Posterior cingulate gyrus (tissue), 11 donors: ENCODE data around the gene PHF21A.

Source experiments
- DNase-seq, 10 donors: peaks; one replicate each; pipeline versions ENCODE4 v3.0.0 to v3.0.0-alpha.2; 2020 to 2021; ENCODE audit warnings: mixed read lengths in 3 of 10
- intact Hi-C: fragments of 100-400 bp; cut with DNase I; formaldehyde crosslinking; loops from one replicate; pipeline ENCODE4 v1.15.1; 2023

The PHF21A gene

DNA sequence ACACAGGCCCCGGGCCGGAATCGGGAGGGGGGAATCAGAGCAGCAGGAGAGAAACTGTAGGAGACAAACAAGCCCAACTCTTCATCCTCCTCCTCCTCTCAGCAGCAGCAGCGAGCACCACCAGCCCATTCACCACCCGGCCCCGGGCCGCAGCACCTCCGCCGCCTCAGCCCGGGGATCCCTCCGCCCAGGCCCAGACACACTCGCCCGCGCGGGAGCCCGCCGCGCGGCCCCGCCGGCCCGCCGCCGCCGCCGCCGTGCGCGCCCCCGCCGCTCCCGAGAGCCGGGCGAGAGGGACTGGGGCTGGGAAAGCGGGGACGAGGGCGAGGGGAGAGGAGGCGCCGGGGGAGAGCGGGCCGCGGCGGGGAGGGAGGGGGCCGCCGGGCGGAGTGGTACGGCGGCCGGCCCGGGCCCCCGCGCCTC is at the start of gene PHF21A:
Gene PHF21A, minus strand, starts transcription at position 154 of the 423 bp plus-strand sequence. CDS start 37,235 bp downstream, outside the sequence.
- intact Hi-C loops, result loop anchor here (5.0 kb wide), 1 partner anchor 121 kb away; no protein-coding TSS in a partner anchor
- peak; percentile 77 to 97 (median 86) for DNase-seq

- DNase-seq, result no peak
- intact Hi-C loops, result no loop called here
Observed at GRCh38 chr11:46170797-46171196, 49.5 kb upstream of the PHF21A start.

- intact Hi-C loops, result no loop called here
- DNase-seq, result no peak
Observed at GRCh38 chr11:46162700-46163099, 41.4 kb upstream of the PHF21A start.

DNA sequence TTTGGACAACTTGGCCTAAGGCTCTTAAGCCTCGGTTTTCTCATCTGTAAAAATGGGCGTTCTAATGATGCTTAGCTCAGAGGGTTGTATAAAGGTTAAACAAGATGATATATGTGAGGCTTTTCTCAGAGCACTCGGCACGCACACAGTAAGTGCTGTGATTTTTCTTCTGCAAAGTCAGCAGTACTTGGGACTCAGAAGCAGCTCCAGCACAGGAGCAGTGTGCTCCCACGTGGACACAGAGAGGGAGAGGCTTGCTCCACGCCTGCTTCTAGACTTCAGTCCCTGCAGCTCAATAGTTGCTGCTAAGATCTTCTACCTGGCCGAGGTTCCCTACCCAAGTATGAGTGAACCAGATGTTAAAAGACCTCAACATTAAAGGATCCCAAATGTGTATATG is 39.9 kb upstream of the PHF21A start:
- intact Hi-C loops, result no loop called here
- no peak for DNase-seq

DNA sequence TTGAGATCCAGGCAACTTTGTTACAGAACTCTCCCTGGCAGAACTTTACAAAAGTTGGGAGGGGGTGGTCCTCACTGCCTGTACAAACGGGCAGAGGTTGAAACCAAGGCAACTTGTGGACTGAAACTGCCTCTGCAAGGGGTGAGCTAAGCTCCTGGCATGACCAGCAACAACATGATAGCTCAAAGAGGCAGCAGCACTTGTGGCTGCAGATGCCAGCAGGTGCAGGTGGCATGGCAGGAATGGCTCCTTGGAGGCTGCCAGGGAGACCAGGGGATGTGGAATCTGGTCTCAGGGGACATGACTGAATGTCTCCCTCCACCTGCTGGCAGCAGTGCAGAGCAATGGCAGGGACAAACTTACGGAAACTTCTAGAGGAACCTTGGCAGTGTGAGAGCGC is 38.8 kb upstream of the PHF21A start:
- intact Hi-C loops, result no loop called here

DNA sequence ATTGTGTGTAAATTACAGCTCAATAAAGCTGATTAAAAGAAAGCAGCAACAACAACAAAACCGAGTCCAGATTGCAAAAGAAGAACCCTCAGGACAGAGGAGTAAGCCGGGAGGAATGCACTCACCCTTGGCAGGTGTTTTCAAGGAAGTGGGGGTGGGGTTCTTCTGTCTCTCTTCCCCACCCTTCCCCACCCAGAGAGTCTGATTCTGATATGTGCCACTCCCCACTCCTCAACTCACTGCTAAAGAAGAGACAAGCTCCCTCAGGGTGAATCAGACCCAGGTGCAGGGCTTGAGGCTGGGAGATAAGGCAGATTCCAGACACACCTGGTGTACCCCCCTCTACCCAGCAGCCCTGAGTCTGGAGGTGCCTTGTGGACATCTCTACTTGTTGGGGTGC is 38.4 kb upstream of the PHF21A start:
- intact Hi-C loops, result no loop called here
- DNase-seq, result no peak

More for the DNA sequence above, 38.8 kb upstream of the PHF21A start:
- DNase-seq, result no peak

- DNase-seq, result no peak
- intact Hi-C loops, result no loop called here
Observed at GRCh38 chr11:46149826-46150225, 28.6 kb upstream of the PHF21A start.

DNA sequence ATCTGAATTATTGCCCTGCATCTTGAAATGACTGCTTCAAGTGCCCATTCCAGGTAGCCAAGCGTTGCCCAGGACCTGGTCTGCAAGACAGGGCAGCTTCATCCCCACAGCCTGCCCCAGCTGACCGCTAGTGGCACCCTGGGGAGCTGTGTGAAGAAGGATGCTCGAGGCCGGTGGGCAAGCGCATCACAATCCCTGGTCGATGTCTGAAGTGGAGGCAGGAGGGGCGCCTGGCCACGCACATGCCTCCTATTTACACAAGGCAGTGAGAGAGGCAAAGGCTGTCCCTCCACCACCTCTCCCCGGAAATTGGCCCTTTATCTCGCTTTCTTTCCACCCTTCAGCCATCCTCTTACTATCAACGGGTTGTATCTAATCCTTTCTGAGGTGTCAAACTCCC is 28.1 kb upstream of the PHF21A start:
- peak in 1 of 10 donors; percentile 84 for DNase-seq
- intact Hi-C loops, result no loop called here

DNA sequence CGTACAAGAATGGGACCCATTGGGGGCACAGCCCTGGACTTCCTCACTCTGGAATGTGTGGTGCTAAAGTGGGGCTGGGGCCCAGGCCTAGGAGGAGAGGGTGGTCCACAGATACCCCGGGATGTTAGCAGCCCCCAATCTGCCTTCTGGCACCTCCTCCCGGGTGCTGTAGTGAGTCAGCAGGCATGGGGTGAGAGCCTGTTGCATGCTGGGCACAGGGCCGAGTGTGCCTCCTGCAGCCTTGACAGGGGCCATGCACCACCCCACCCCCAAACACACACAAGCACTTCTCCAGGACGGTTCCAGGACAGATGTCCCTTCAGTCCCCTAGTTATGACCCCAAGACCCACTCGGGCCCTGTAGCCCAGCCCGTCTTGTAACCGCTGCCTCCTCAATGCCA is 23.5 kb upstream of the PHF21A start:
- no peak for DNase-seq
- intact Hi-C loops, result loop anchor here (5.0 kb wide), 1 partner anchor 78 kb away; no protein-coding TSS in a partner anchor

DNA sequence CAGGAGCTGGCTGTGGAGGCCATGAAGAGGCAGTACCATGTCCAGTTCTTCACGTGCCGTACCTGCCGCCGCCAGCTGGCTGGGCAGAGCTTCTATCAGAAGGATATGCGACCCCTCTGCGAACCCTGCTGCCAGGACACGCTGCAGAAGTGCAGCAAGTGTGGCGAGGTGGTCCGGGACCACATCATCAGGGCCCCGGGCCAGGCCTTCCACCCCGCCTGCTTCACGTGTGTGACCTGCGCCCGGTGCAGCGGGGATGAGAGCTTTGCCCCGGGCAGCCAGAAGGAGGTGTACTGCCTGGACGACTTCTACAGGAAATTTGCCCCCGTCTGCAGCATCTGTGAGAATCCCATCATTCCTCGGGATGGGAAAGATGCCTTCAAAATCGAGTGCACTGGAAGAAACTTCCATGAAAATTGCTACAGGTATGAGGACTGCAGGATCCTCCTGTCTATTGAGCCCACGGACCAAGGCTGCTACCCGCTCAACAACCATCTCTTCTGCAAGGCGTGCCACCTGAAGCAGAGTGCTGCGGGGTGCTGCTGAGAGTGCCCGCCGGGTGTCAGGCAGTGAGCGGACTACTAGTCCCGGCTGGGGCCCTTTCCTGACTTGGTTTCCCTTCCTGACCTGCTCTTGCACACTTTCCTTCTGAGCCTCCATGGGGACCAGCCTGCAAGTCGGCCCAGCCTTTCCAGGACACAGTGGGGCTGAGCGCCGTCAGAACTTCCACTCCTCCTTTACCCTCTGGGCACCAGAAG is 22.0 kb upstream of the PHF21A start:
- intact Hi-C loops, result loop anchor here (5.0 kb wide), 1 partner anchor 79 kb away; no protein-coding TSS in a partner anchor
- DNase-seq, result no peak

- no peak for DNase-seq
- intact Hi-C loops, result loop anchor here (5.0 kb wide), 1 partner anchor 80 kb away; no protein-coding TSS in a partner anchor
Observed at GRCh38 chr11:46142561-46142960, 21.3 kb upstream of the PHF21A start.

DNA sequence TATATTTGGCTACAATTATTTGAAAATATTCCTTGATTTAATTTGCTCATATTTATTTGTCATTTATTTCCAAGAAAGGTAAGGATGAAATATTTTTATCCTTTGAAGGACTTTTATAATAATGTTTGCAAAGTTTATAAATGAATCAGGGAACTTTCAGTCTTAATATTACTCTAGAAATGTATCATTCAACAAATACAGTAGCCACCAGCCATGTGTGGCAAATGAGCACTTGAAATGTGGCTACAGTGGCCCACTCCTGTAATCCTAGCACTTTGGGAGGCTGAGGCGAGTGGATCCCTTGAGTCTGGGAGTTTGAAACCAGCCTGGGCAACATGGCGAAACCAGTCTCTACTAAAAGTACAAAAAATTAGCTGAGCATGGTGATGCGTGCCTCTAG is 20.3 kb upstream of the PHF21A start:
- DNase-seq, result no peak
- intact Hi-C loops, result loop anchor here (5.0 kb wide), 1 partner anchor 81 kb away; no protein-coding TSS in a partner anchor

DNA sequence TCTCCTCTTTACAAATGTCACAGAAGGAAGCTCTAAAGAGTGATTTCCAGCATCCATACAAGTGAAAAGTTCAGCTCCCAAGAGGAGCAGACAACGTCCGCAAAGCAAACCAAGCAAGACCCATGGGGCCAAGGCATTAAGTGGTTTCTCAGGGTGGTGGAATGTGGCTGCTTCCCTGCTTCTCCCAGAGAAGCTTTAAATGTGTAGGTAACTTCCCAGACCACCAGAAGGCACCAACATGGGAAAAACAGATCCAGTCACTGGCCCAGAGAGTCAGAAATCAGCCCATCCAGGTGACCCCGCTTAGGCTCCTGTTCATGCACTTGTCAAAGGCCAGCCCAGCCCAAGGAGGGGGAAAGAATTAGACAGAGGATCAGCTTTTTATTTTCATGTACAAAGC is 13.3 kb upstream of the PHF21A start:
- DNase-seq, result peak in 1 of 10 donors; percentile 45
- intact Hi-C loops, result no loop called here

DNA sequence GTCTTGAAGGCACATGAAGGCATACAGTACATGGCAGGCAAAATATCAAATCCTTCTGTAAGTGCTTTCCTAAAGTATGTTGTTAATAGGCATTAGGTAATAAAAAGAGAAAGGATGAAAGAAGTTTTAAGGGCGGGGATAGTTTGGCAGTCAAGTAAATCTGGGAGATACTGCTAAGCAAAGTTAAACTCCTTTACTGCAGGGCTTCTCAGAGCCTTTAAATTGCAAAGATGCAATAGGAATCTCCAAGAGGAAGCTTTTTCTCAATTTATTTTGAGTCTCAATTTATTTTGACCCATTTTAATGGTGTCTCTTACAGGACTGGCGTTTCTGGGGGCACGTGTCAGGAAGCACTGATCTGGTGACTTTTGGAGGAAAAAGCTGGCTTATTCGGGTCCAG is 12.8 kb upstream of the PHF21A start:
- no peak for DNase-seq
- intact Hi-C loops, result no loop called here

- DNase-seq, result no peak
- intact Hi-C loops, result no loop called here
Observed at GRCh38 chr11:46133119-46133518, 11.9 kb upstream of the PHF21A start.

DNA sequence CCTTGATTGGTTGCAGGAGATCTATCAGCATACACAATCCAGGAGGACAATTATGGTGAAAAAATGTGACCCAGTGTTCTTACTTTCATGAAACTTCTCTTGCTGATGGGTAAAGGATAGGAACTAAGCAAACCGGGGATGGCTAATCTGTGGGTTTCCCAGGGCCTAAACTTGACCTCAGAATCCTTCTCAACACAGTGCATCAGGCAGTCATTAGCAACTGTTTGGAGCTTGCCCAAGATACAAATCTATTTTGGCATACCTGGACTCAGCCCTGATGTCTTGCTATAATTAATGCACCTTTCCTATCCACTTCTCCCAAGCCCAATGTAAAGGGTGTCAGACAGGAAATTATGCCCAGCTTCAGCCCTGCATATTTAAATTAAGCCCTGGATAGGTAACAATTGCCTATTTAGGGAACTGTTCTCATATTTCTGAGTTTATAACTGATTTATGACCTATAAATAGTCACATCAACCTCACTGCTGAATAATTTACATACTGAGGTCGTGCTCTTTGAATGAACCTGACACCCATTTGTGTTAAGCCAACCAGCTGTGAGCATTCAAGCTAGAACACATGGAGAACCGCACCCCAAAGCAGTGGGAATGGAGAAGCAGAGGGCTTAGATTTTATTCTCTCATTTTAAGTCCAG is 9.2 kb upstream of the PHF21A start:
- DNase-seq, result no peak
- intact Hi-C loops, result no loop called here

DNA sequence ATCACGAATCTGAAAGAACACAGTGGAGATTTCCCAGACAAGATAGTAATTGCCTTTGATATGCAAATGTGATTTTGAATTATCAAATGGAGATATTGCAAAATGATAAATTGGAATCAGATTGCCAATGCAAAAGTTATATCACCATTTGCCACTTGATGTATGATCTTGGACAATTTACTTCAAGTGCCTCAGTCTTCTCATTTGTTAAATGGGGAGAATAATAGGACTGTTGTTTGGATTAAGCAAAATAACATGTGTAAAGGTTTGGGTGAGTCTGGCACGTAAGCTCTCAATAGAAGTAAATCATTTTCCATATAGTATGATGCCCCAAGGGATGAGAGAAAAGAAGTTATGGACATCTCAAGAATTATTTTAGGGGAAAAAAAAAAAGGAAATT is 7.9 kb upstream of the PHF21A start:
- intact Hi-C loops, result no loop called here
- DNase-seq, result no peak

GRCh38 chr11:46127150-46127638 is 5.9 kb upstream of the PHF21A start:
- intact Hi-C loops, result no loop called here
- DNase-seq, result peak in 1 of 10 donors; percentile 54

DNA sequence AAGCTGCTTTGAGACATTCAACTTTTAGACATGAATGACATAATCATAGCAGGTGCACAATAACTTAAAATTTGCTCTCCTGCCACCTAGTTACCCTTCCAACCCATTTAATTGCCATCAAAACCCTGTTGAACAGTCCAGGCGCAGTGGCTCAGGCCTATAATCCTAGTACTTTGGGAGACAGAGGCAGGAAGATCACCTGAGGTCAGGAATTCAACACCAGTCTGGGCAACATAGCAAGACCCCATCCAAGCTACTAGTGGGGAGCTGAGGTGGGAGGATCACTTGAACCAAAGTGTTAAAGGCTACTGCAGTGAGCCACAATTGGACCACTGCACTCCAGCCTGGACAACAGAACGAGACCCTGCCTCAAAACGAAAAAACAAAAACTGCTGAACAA is 4.0 kb upstream of the PHF21A start:
- no peak for DNase-seq
- intact Hi-C loops, result no loop called here

GRCh38 chr11:46122945-46123715 is 1.9 kb upstream of the PHF21A start:
- intact Hi-C loops, result loop anchor here (5.0 kb wide), 1 partner anchor 119 kb away; no protein-coding TSS in a partner anchor
- DNase-seq, result no peak
